GM06990 (cell line): ENCODE results near the gene WDPCP.
"Not testable (repeated sequence)": the region's sequence is repeated elsewhere in the genome, so short reads cannot be mapped to it uniquely, and the experiment has no call there.

Experiments
- DNase-seq: peaks from one replicate; pipeline ENCODE4 v3.0.0-alpha.2; 2011; ENCODE audit not compliant: insufficient read length; ENCODE audit errors: extremely low read depth
- H3K27me3 ChIP-seq: replicated peaks from 2 replicates; pipeline ENCODE4 v1.6.0; 2011; ENCODE audit warnings: low read length; ENCODE audit not compliant: control insufficient read depth, insufficient read depth
- H3K36me3 ChIP-seq: 2 replicates; pipeline ENCODE4 v1.5.1; 2011; ENCODE audit warnings: low read length; ENCODE audit not compliant: control insufficient read depth, insufficient read depth
- H3K4me3 ChIP-seq: replicated peaks from 2 replicates; pipeline ENCODE4 v1.5.1; 2011; ENCODE audit warnings: low read depth, mild to moderate bottlenecking, control low read depth, low read length
- CTCF ChIP-seq: IDR thresholded peaks from 2 replicates; pipeline ENCODE4 v1.5.1; 2011; ENCODE audit warnings: low read length, control low read depth, mild to moderate bottlenecking, inconsistent platforms; ENCODE audit not compliant: insufficient read depth, poor library complexity, severe bottlenecking

Gene WDPCP

GRCh38 chr2:63320669-63321068 is 267.6 kb downstream of the WDPCP start:
- TF ChIP-seq CTCF = no peak
- Histone ChIP-seq H3K4me3 (no peak overlapping the region), H3K36me3 (no peaks in the 10 kb centered on the region), H3K27me3 (no peaks in the 10 kb centered on the region)
- DNase-seq = no peak

- H3K27me3 ChIP-seq = no peaks in the 10 kb centered on the region
- no peaks in the 10 kb centered on the region for H3K36me3 ChIP-seq
- TF ChIP-seq CTCF = no peak
- no peak overlapping the region for H3K4me3 ChIP-seq
- DNase-seq = no peak
Measured at GRCh38 chr2:63310614-63311013, 277.7 kb downstream of the WDPCP start.

- H3K36me3 ChIP-seq = no peaks in the 10 kb centered on the region
- no peaks in the 10 kb centered on the region for H3K27me3 ChIP-seq
- no peak for DNase-seq
- no peak overlapping the region for H3K4me3 ChIP-seq
- TF ChIP-seq CTCF = no peak
Measured at GRCh38 chr2:63301481-63301880, 286.8 kb downstream of the WDPCP start.

GRCh38 chr2:63300835-63301234 is 287.4 kb downstream of the WDPCP start:
- no peak for TF ChIP-seq CTCF
- Histone ChIP-seq H3K27me3 (no peaks in the 10 kb centered on the region), H3K4me3 (no peak overlapping the region), H3K36me3 (no peaks in the 10 kb centered on the region)
- DNase-seq = no peak

- Histone ChIP-seq H3K4me3 (no peak overlapping the region), H3K27me3 (no peaks in the 10 kb centered on the region), H3K36me3 (no peaks in the 10 kb centered on the region)
- TF ChIP-seq CTCF = no peak
- no peak for DNase-seq
Measured at GRCh38 chr2:63287956-63288355, 300.3 kb downstream of the WDPCP start.

GRCh38 chr2:63286520-63286919 is 301.8 kb downstream of the WDPCP start:
- DNase-seq, H3K27me3 ChIP-seq, H3K36me3 ChIP-seq, H3K4me3 ChIP-seq: not testable (repeated sequence)
